Spinal cord (tissue), 10 donors: ENCODE measurements around the gene IL6ST. TPM values are rescaled to one million over a fixed set of nuclear protein-coding genes. Genes with fewer than 3 reads are reported as not detected.
A peak's percentile ranks its signal among the peaks of the same experiment; 100 is the strongest.
"Not testable (repeated sequence)": the region's sequence is repeated elsewhere in the genome, so short reads cannot be mapped to it uniquely, and the experiment has no call there.

Experiments
- DNase-seq, 6 donors: peaks; one replicate each; pipeline versions ENCODE4 v3.0.0 to v3.0.0-alpha.2; 2013 to 2015; ENCODE audit warnings: low spot score in 6 of 6, low read depth in 4 of 6
- H3K27ac ChIP-seq: one replicate; pipeline ENCODE4 v1.5.1; 2013; ENCODE audit warnings: low read depth, low read length, control low read depth
- H3K27me3 ChIP-seq: one replicate; pipeline ENCODE4 v1.6.1; 2013; ENCODE audit warnings: low read length; ENCODE audit not compliant: control insufficient read depth, insufficient read depth
- H3K36me3 ChIP-seq: one replicate; pipeline ENCODE4 v1.6.1; 2013; ENCODE audit warnings: low read length; ENCODE audit not compliant: control insufficient read depth, insufficient read depth
- H3K4me1 ChIP-seq: one replicate; pipeline ENCODE4 v1.6.1; 2013; ENCODE audit warnings: low read length; ENCODE audit not compliant: control insufficient read depth, insufficient read depth
- H3K4me3 ChIP-seq: one replicate; pipeline ENCODE4 v1.5.1; 2013; ENCODE audit warnings: low read depth, low read length, control low read depth
- H3K9me3 ChIP-seq: one replicate; pipeline ENCODE4 v1.6.1; 2013; ENCODE audit warnings: low read length; ENCODE audit not compliant: control insufficient read depth, insufficient read depth
- WGBS: methylation state at CpG from one replicate; pipeline ENCODE4 v1.1.5; 2013; ENCODE audit warnings: missing lambda C conversion rate; ENCODE audit not compliant: insufficient coverage; 5-methylcytosine and 5-hydroxymethylcytosine counted together
- polyA plus RNA-seq, 2 donors: library from polyadenylated mRNA; unstranded; fragments of 120-200 nt; gene quantifications; one replicate each; pipeline ENCODE4 v1.2.1, GENCODE V29; 2013; ENCODE audit not compliant: insufficient read length in 2 of 2
- total RNA-seq, 2 donors: library from RNA; depleted of rRNA in 1 of 2; stranded (reverse); fragments of 120-200 nt in 1 of 2; fragments of >200 nt in 1 of 2; gene quantifications; one replicate each; pipeline versions ENCODE4 v1.2.3 to v1.2.4, GENCODE V29; 2013 to 2014
- donor health status: healthy.

Gene IL6ST
- total and polyA plus RNA-seq, 4 donors = 49.9 to 246 (median 145) TPM

- H3K27ac ChIP-seq = no peak overlapping the region
- no peak for DNase-seq
- no peaks in the 10 kb centered on the region for H3K4me1 ChIP-seq
- H3K27me3 ChIP-seq = no peaks in the 10 kb centered on the region
- no peaks in the 10 kb centered on the region for H3K9me3 ChIP-seq
- no peak overlapping the region for H3K4me3 ChIP-seq
- whole genome bisulfite sequencing = 89% methylated on average over 3 of the region's 6 CpGs
- no peaks in the 10 kb centered on the region for H3K36me3 ChIP-seq
These were observed 9.6 kb downstream of the IL6ST start for GRCh38 chr5:55985181-55985580.

- Histone ChIP-seq H3K4me1 (no peaks in the 10 kb centered on the region), H3K27ac (no peak overlapping the region), H3K4me3 (no peak overlapping the region), H3K36me3 (no peaks in the 10 kb centered on the region), H3K27me3 (no peaks in the 10 kb centered on the region), H3K9me3 (no peaks in the 10 kb centered on the region)
- no CpG with 5 or more reads among the region's 2 CpGs for WGBS
- DNase-seq = no peak
These were observed 10.8 kb downstream of the IL6ST start for GRCh38 chr5:55983986-55984385.

- no peak overlapping the region for H3K27ac ChIP-seq
- DNase-seq = peak in 1 of 6 donors; percentile 27
- H3K27me3 ChIP-seq = no peaks in the 10 kb centered on the region
- H3K9me3 ChIP-seq = no peaks in the 10 kb centered on the region
- 95% methylated on average over 4 of the region's 5 CpGs for WGBS
- H3K36me3 ChIP-seq = no peaks in the 10 kb centered on the region
- H3K4me1 ChIP-seq = no peaks in the 10 kb centered on the region
- H3K4me3 ChIP-seq = no peak overlapping the region
These were observed 11.8 kb downstream of the IL6ST start for GRCh38 chr5:55982957-55983381.

GRCh38 chr5:55973296-55973695, 21.5 kb downstream of the IL6ST start:
- H3K4me1 ChIP-seq = no peaks in the 10 kb centered on the region
- no peak for DNase-seq
- H3K36me3 ChIP-seq = peaks cover 4% of the 10 kb centered on the region
- no peak overlapping the region for H3K4me3 ChIP-seq
- H3K27ac ChIP-seq = no peak overlapping the region
- no peaks in the 10 kb centered on the region for H3K9me3 ChIP-seq
- H3K27me3 ChIP-seq = no peaks in the 10 kb centered on the region
- 37% methylated on average over 2 of the region's 4 CpGs for WGBS

GRCh38 chr5:55969956-55970355, 24.8 kb downstream of the IL6ST start:
- Histone ChIP-seq H3K9me3 (no peaks in the 10 kb centered on the region), H3K36me3 (peaks cover 6% of the 10 kb centered on the region), H3K4me1 (no peaks in the 10 kb centered on the region), H3K27ac (no peak overlapping the region), H3K4me3 (no peak overlapping the region), H3K27me3 (no peaks in the 10 kb centered on the region)
- DNase-seq = no peak
- no CpG with 5 or more reads among the region's 1 CpG for WGBS

GRCh38 chr5:55966284-55966683, 28.5 kb downstream of the IL6ST start:
- H3K36me3 ChIP-seq = peaks cover 2% of the 10 kb centered on the region
- no peak overlapping the region for H3K4me3 ChIP-seq
- no peaks in the 10 kb centered on the region for H3K4me1 ChIP-seq
- H3K27me3 ChIP-seq = no peaks in the 10 kb centered on the region
- DNase-seq = no peak
- H3K9me3 ChIP-seq = no peaks in the 10 kb centered on the region
- no peak overlapping the region for H3K27ac ChIP-seq

- no CpG with 5 or more reads among the region's 6 CpGs for WGBS
- Histone ChIP-seq H3K4me1 (no peaks in the 10 kb centered on the region), H3K9me3 (no peaks in the 10 kb centered on the region), H3K4me3 (no peak overlapping the region), H3K36me3 (peaks cover 2% of the 10 kb centered on the region), H3K27me3 (no peaks in the 10 kb centered on the region), H3K27ac (no peak overlapping the region)
- DNase-seq = no peak
These were observed 29.2 kb downstream of the IL6ST start for GRCh38 chr5:55965525-55965924.

- Histone ChIP-seq H3K27ac (no peak overlapping the region), H3K27me3 (no peaks in the 10 kb centered on the region), H3K36me3 (peaks cover 3% of the 10 kb centered on the region), H3K4me1 (no peaks in the 10 kb centered on the region), H3K4me3 (no peak overlapping the region), H3K9me3 (no peaks in the 10 kb centered on the region)
- WGBS = 99% methylated on average over 6 of the region's 7 CpGs
- no peak for DNase-seq
These were observed 34.0 kb downstream of the IL6ST start for GRCh38 chr5:55960779-55961178.

- Histone ChIP-seq H3K27me3 (no peaks in the 10 kb centered on the region), H3K9me3 (no peaks in the 10 kb centered on the region), H3K36me3 (peaks cover 3% of the 10 kb centered on the region), H3K4me3 (no peak overlapping the region), H3K27ac (no peak overlapping the region), H3K4me1 (no peaks in the 10 kb centered on the region)
- WGBS = no CpG with 5 or more reads among the region's 1 CpG
- DNase-seq = peak in 1 of 6 donors; percentile 3
These were observed 35.6 kb downstream of the IL6ST start for GRCh38 chr5:55959208-55959607.

GRCh38 chr5:55941154-55941553, 53.6 kb downstream of the IL6ST start:
- not testable (repeated sequence) for DNase-seq, H3K36me3 ChIP-seq, H3K4me1 ChIP-seq, H3K4me3 ChIP-seq, H3K27ac ChIP-seq, H3K9me3 ChIP-seq, H3K27me3 ChIP-seq
- WGBS = 96% methylated on average over 4 of the region's 4 CpGs
